ENCODE measurements around the gene ASAP2. TPM values are rescaled to one million over a fixed set of nuclear protein-coding genes. Genes with fewer than 3 reads are reported as not detected.

ASAP2 gene
- total and polyA plus RNA-seq, 8 donors = 21.1 to 41.8 (median 35.1) TPM

DNA sequence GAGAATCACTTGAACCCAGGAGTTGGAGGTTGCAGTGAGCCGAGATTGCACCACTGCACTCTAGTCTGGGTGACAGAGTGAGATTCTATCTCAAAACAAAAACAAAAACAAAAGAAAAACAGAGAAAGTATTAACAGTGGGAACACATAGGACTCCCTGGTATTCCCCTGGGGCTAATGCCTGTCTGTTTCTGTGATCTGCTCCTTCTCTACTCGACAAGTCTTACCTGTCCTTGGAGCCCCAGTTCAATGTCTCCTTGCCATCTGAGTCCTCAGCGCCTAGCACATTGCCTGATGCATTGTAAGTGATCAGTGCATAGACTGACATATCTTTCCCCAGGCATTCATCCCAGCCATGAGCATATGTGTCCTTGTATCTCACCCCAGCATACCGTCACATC lies 85.8 kb downstream of the ASAP2 start:
- H3K4me3 ChIP-seq = no peak overlapping the region
- no peaks in the 10 kb centered on the region for H3K27me3 ChIP-seq
- no peak for TF ChIP-seq CTCF (IDR thresholded peaks at IDR 0.05)
- H3K36me3 ChIP-seq = no peaks in the 10 kb centered on the region
- no peak overlapping the region for H3K27ac ChIP-seq
- H3K4me1 ChIP-seq = no peaks in the 10 kb centered on the region
- ATAC-seq (no peak), DNase-seq (no peak)
- intact Hi-C loops (cut with DNase I) = no loop called here
- H3K9me3 ChIP-seq = no peaks in the 10 kb centered on the region

- no peak overlapping the region for H3K27ac ChIP-seq
- intact Hi-C loops (cut with DNase I) = no loop called here
- DNase-seq = no peak
- H3K9me3 ChIP-seq = no peaks in the 10 kb centered on the region
- TF ChIP-seq CTCF (IDR thresholded peaks at IDR 0.05) = no peak
- no peaks in the 10 kb centered on the region for H3K4me1 ChIP-seq
- H3K36me3 ChIP-seq = no peaks in the 10 kb centered on the region
- H3K4me3 ChIP-seq = no peak overlapping the region
- ATAC-seq = no peak
- H3K27me3 ChIP-seq = no peaks in the 10 kb centered on the region
Observed at GRCh38 chr2:9294764-9295163, 88.2 kb downstream of the ASAP2 start.

DNA sequence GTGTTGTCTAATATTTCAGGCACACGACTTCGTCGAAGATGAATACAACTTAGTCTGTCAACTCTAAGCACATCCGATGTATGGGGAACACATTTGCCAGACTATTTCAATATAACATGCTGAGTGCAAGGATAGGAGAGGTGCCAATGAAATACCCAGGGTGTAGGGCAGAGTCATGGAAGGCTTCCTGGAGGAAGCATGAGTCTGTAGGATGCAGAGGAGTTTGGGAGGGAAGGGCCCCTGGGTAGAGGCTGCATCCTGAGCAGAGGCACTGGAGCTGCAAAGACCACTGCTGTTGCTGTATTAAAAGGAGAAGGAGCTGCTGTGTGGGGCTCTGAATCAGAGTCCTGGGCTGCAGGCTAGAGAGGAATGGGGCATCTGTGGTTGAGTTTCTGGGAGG lies 89.9 kb downstream of the ASAP2 start:
- Histone ChIP-seq H3K9me3 (no peaks in the 10 kb centered on the region), H3K27me3 (no peaks in the 10 kb centered on the region), H3K4me1 (no peaks in the 10 kb centered on the region), H3K36me3 (no peaks in the 10 kb centered on the region), H3K4me3 (no peak overlapping the region), H3K27ac (no peak overlapping the region)
- intact Hi-C loops (cut with DNase I) = no loop called here
- TF ChIP-seq CTCF (IDR thresholded peaks at IDR 0.05) = no peak
- ATAC-seq = no peak
- DNase-seq = no peak

DNA sequence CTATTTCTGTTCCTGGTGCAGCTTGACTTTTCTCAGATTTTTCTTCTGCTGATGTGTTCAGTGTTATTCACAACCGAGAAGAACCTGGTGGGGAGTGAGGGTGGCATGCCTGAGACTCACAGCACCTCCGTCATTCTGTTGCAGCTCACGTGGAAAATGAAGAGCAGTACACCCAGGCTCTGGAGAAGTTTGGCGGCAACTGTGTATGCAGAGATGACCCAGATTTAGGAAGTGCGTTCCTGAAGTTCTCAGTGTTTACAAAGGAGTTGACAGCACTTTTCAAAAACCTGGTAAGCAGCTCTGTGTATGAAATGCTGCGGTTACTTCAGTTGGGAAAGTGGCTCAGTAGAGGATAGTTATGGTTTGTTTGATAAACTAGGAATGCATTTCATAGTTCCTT lies 90.5 kb downstream of the ASAP2 start:
- Histone ChIP-seq H3K27me3 (no peaks in the 10 kb centered on the region), H3K27ac (no peak overlapping the region), H3K36me3 (no peaks in the 10 kb centered on the region), H3K4me3 (no peak overlapping the region), H3K4me1 (no peaks in the 10 kb centered on the region), H3K9me3 (no peaks in the 10 kb centered on the region)
- ATAC-seq = no peak
- TF ChIP-seq CTCF (IDR thresholded peaks at IDR 0.05) = no peak
- intact Hi-C loops (cut with DNase I) = no loop called here
- DNase-seq = no peak

- ATAC-seq = no peak
- intact Hi-C loops (cut with DNase I) = no loop called here
Observed at GRCh38 chr2:9297807-9298206, 91.2 kb downstream of the ASAP2 start.

More at GRCh38 chr2:9297807-9298206, 91.2 kb downstream of the ASAP2 start:
- Histone ChIP-seq H3K27ac (no peak overlapping the region), H3K4me3 (no peak overlapping the region), H3K36me3 (no peaks in the 10 kb centered on the region), H3K9me3 (no peaks in the 10 kb centered on the region), H3K4me1 (no peaks in the 10 kb centered on the region), H3K27me3 (no peaks in the 10 kb centered on the region)
- TF ChIP-seq CTCF (IDR thresholded peaks at IDR 0.05) = no peak
- no peak for DNase-seq

All from left lung (tissue), 10 donors.